HepG2 (cell line): ENCODE data around the gene DMAC2L. TPM values are rescaled to one million over a fixed set of nuclear protein-coding genes. Genes with fewer than 3 reads are reported as not detected.

Source experiments
- ATAC-seq: fragments of 200-7000 bp; cut with Tn5 transposase; 3 replicates; pipeline ENCODE4 v1.9.1; 2020; ENCODE audit warnings: mild to moderate bottlenecking, moderate library complexity
- BruUV-seq: library from RNA; stranded (reverse); fragments of 400-500 nt; replicated peaks from 2 replicates; lab custom pipeline; 2021; lab: Mats Ljungman, UMichigan
- CTCF ChIA-PET: fragments of 300-600 bp; formaldehyde crosslinking; extraction: SDS; loops from one replicate; lab custom pipeline; 2021; ENCODE audit warnings: low total read pairs, inconsistent platforms, low intra/inter-chr PET ratio; lab: Yijun Ruan, JAX
- POLR2A ChIA-PET: fragments of 350-600 bp; sonication (Branson Sonifier 250); formaldehyde crosslinking; loops from one replicate; lab custom pipeline; 2020; ENCODE audit warnings: antibody characterized with exemption, inconsistent platforms; lab: Yijun Ruan, JAX
- DNase-seq: peaks from one replicate; pipeline ENCODE4 v3.0.0-alpha.2; 2015; ENCODE audit warnings: low spot score
- FAIRE-seq: peaks from 3 replicates; lab custom pipeline; 2011; peaks lifted over from hg19 to GRCh38; lab: Jason Lieb, UNC
- H2AFZ ChIP-seq: one replicate; pipeline ENCODE4 v1.6.1; 2011; ENCODE audit warnings: low read length, inconsistent platforms
- H3K27ac ChIP-seq: fragments of 300-600 bp; 3 replicates; pipeline ENCODE4 v1.8.0; 2011; ENCODE audit warnings: mixed run types, mild to moderate bottlenecking, mixed read lengths, low read length, inconsistent platforms; ENCODE audit not compliant: insufficient read depth; ENCODE audit errors: extremely low read length
- H3K27me3 ChIP-seq, 2 experiments: fragments of 200-600 bp in 1 of 2; 2 replicates in 1 of 2; 3 replicates in 1 of 2; pipeline versions ENCODE4 v1.6.0 to v1.8.0; 2011; ENCODE audit warnings: low read length in 2 of 2, mild to moderate bottlenecking in 2 of 2, moderate library complexity in 2 of 2, inconsistent platforms in 1 of 2; ENCODE audit not compliant: insufficient read depth in 2 of 2, control insufficient read depth in 1 of 2
- H3K36me3 ChIP-seq, 2 experiments: fragments of 200-600 bp in 1 of 2; replicated peaks in 1 of 2; 2 replicates in 1 of 2; 3 replicates in 1 of 2; pipeline versions ENCODE4 v1.5.1 to v1.8.0; 2011; ENCODE audit warnings: low read length in 2 of 2, inconsistent platforms in 1 of 2; ENCODE audit not compliant: insufficient read depth in 2 of 2, control insufficient read depth in 1 of 2
- H3K4me1 ChIP-seq: 2 replicates; pipeline ENCODE4 v1.5.1; 2012; ENCODE audit warnings: low read length, inconsistent platforms; ENCODE audit not compliant: insufficient read depth
- H3K4me2 ChIP-seq: 2 replicates; pipeline ENCODE4 v1.6.0; 2011; ENCODE audit warnings: low read depth, low read length, inconsistent platforms
- H3K4me3 ChIP-seq, 3 experiments: fragments of 200-600 bp in 1 of 3; sonication (generic), shearing (Covaris generic) in 1 of 3; replicated peaks in 1 of 3; 2 replicates each; pipeline ENCODE4 v1.5.1; 2011 to 2016; ENCODE audit warnings: low read length in 3 of 3, inconsistent platforms in 2 of 3, low read depth in 2 of 3, mild to moderate bottlenecking in 2 of 3, control low read depth in 1 of 3, mixed read lengths in 1 of 3; ENCODE audit not compliant: insufficient read depth in 1 of 3
- H3K79me2 ChIP-seq: one replicate; pipeline ENCODE4 v1.6.1; 2011; ENCODE audit warnings: low read length, inconsistent platforms; ENCODE audit not compliant: insufficient read depth
- H3K9ac ChIP-seq: 2 replicates; pipeline ENCODE4 v1.6.0; 2011; ENCODE audit warnings: mild to moderate bottlenecking, low read depth, low read length, inconsistent platforms; ENCODE audit not compliant: insufficient read depth
- H3K9me3 ChIP-seq: 2 replicates; pipeline ENCODE4 v1.5.1; 2012; ENCODE audit warnings: mild to moderate bottlenecking, low read length
- H4K20me1 ChIP-seq: 2 replicates; pipeline ENCODE4 v1.6.0; 2011; ENCODE audit warnings: inconsistent platforms, mild to moderate bottlenecking, low read length, moderate library complexity; ENCODE audit not compliant: insufficient read depth
- CENPT ChIP-seq: sonication (generic); formaldehyde crosslinking; IDR thresholded peaks from 2 replicates; pipeline ENCODE4 v1.8.0; 2022; ENCODE audit warnings: low read depth, mild to moderate bottlenecking, moderate library complexity, missing genetic modification reagents
- EZH2 ChIP-seq: conservative IDR thresholded peaks from 2 replicates; pipeline ENCODE4 v1.6.1; 2012; ENCODE audit warnings: mild to moderate bottlenecking, low read depth, low read length, moderate library complexity
- HCFC1 ChIP-seq: fragments of 150-350 bp; IDR thresholded peaks from 2 replicates; pipeline ENCODE4 v1.6.1; 2014; ENCODE audit warnings: low read depth, low read length
- PATZ1 ChIP-seq: sonication (generic); formaldehyde crosslinking; IDR thresholded peaks from 2 replicates; pipeline ENCODE4 v1.4.0; 2020; ENCODE audit warnings: missing genetic modification reagents
- RCOR2 ChIP-seq: IDR thresholded peaks from 2 replicates; pipeline ENCODE4 v1.6.1; 2016; ENCODE audit warnings: missing biosample characterization, missing genetic modification reagents
- TBX3 ChIP-seq: fragments of 450-650 bp; IDR thresholded peaks from 2 replicates; pipeline ENCODE4 v1.6.1; 2017; ENCODE audit warnings: antibody characterized with exemption, mild to moderate bottlenecking, inconsistent platforms, borderline replicate concordance
- ZBTB21 ChIP-seq: sonication (generic); formaldehyde crosslinking; IDR thresholded peaks from 2 replicates; pipeline ENCODE4 v1.4.0; 2020; ENCODE audit warnings: missing genetic modification reagents
- ZNF317 ChIP-seq: sonication (generic); formaldehyde crosslinking; IDR thresholded peaks from 2 replicates; pipeline ENCODE4 v1.5.0; 2020; ENCODE audit warnings: mild to moderate bottlenecking, missing genetic modification reagents
- ZNF362 ChIP-seq: sonication (generic); formaldehyde crosslinking; IDR thresholded peaks from 2 replicates; pipeline ENCODE4 v1.4.0; 2020; ENCODE audit warnings: missing genetic modification reagents, mild to moderate bottlenecking, borderline replicate concordance
- ZNF674 ChIP-seq: sonication (generic); formaldehyde crosslinking; IDR thresholded peaks from 2 replicates; pipeline ENCODE4 v1.5.0; 2020; ENCODE audit warnings: low read depth, mild to moderate bottlenecking, missing genetic modification reagents
- WGBS: methylation state at CpG from one replicate; pipeline ENCODE4 v1.1.6; 2017; ENCODE audit warnings: low lambda C conversion rate; 5-methylcytosine and 5-hydroxymethylcytosine counted together
- in situ Hi-C: cut with HindIII; loops from 2 replicates; pipeline ENCODE4 v1.10.0; 2017; ENCODE audit warnings: low pct_unique_long_range_greater_than_20kb; ENCODE audit not compliant: extremely low pct_ligation_motif_present
- intact Hi-C: fragments of 100-400 bp; cut with micrococcal nuclease; formaldehyde crosslinking; loops from one replicate; pipeline ENCODE4 v1.10.0; 2022; ENCODE audit not compliant: unreplicated experiment
- polyA plus RNA-seq, 8 experiments: library from polyadenylated mRNA; depleted of rRNA in 3 of 8; stranded (reverse) in 7 of 8; unstranded in 1 of 8; fragments of >200 nt; fragmentation: Illumina TruSeq in 4 of 8; extraction: Trizol in 4 of 8; gene quantifications; 2 replicates each; pipeline versions ENCODE4 v1.2.1 to v1.2.3, GENCODE V29; 2011 to 2016; ENCODE audit warnings: low read depth in 4 of 8, missing spikeins in 1 of 8, mixed read lengths in 1 of 8; ENCODE audit not compliant: insufficient read depth in 1 of 8
- total RNA-seq, 5 experiments: library from RNA; depleted of rRNA; stranded (reverse); fragments of >200 nt; fragmentation: Illumina TruSeq; extraction: Trizol; gene quantifications; 2 replicates each; pipeline ENCODE4 v1.2.3, GENCODE V29; 2016; ENCODE audit warnings: low read depth in 1 of 5
- TF ChIP-seq, protein P1 (sequence below): sonication (generic); formaldehyde crosslinking; IDR thresholded peaks from 2 replicates; pipeline ENCODE4 v1.8.1; 2023; ENCODE audit warnings: mild to moderate bottlenecking, missing genetic modification reagents
- TF ChIP-seq, protein P2 (sequence below): sonication (generic); formaldehyde crosslinking; IDR thresholded peaks from 2 replicates; pipeline ENCODE4 v1.4.0; 2020; ENCODE audit warnings: missing genetic modification reagents, borderline replicate concordance
- TF ChIP-seq, protein P3 (sequence below): IDR thresholded peaks from 2 replicates; pipeline ENCODE4 v1.6.1; 2016
- TF ChIP-seq, protein P4 (sequence below): sonication (generic); formaldehyde crosslinking; IDR thresholded peaks from 2 replicates; pipeline ENCODE4 v1.4.0; 2020; ENCODE audit warnings: missing genetic modification reagents

DMAC2L gene
- total and polyA plus RNA-seq, 2 of the 13 experiments (the other 11 are each of a cell fraction or from before 2014, with no cell fraction given) = 19.4 to 23.2 TPM

- peak overlapping the region; percentile 72 to 86 (median 83) for H3K4me3 ChIP-seq
- no peaks in the 10 kb centered on the region for H3K36me3 ChIP-seq
- H3K27ac ChIP-seq = peak overlapping the region; percentile 92
- no peaks in the 10 kb centered on the region for H4K20me1 ChIP-seq
- TSS peak; percentile 90 for BruUV-seq
- 2% methylated on average over 14 of the region's 18 CpGs for WGBS
- in situ Hi-C loops (no loop called here), intact Hi-C loops (no loop called here)
- H3K9ac ChIP-seq = peak overlapping the region; percentile 78
- ChIA-PET POLR2A (interaction anchor here (0.9 to 2.2 kb wide), 6 partner anchors 8 to 419 kb away, joined by 3 to 27 read pairs (median 3); partner anchors contain the start of genes ARF6 and VCPKMT), CTCF (no interaction called here)
- peaks cover 17% of the 10 kb centered on the region for H3K79me2 ChIP-seq
- H3K27me3 ChIP-seq = no peaks in the 10 kb centered on the region; a peak in 1 of 5 replicates
- H3K4me2 ChIP-seq = peak overlapping the region; percentile 97
- no peak for FAIRE-seq
- peak overlapping the region; percentile 88 for H2AFZ ChIP-seq
- no peaks in the 10 kb centered on the region for H3K9me3 ChIP-seq
- H3K4me1 ChIP-seq = peaks cover 22% of the 10 kb centered on the region
- DNase-seq = peak; percentile 5
- ATAC-seq = peak; percentile 4
- TF ChIP-seq, protein P1, sequence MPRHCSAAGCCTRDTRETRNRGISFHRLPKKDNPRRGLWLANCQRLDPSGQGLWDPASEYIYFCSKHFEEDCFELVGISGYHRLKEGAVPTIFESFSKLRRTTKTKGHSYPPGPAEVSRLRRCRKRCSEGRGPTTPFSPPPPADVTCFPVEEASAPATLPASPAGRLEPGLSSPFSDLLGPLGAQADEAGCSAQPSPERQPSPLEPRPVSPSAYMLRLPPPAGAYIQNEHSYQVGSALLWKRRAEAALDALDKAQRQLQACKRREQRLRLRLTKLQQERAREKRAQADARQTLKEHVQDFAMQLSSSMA (CRISPR knock-in tag) = 0 out of 2 replicates have a peak, but pooled peaks have one; percentile 31
- TF ChIP-seq, protein P2, sequence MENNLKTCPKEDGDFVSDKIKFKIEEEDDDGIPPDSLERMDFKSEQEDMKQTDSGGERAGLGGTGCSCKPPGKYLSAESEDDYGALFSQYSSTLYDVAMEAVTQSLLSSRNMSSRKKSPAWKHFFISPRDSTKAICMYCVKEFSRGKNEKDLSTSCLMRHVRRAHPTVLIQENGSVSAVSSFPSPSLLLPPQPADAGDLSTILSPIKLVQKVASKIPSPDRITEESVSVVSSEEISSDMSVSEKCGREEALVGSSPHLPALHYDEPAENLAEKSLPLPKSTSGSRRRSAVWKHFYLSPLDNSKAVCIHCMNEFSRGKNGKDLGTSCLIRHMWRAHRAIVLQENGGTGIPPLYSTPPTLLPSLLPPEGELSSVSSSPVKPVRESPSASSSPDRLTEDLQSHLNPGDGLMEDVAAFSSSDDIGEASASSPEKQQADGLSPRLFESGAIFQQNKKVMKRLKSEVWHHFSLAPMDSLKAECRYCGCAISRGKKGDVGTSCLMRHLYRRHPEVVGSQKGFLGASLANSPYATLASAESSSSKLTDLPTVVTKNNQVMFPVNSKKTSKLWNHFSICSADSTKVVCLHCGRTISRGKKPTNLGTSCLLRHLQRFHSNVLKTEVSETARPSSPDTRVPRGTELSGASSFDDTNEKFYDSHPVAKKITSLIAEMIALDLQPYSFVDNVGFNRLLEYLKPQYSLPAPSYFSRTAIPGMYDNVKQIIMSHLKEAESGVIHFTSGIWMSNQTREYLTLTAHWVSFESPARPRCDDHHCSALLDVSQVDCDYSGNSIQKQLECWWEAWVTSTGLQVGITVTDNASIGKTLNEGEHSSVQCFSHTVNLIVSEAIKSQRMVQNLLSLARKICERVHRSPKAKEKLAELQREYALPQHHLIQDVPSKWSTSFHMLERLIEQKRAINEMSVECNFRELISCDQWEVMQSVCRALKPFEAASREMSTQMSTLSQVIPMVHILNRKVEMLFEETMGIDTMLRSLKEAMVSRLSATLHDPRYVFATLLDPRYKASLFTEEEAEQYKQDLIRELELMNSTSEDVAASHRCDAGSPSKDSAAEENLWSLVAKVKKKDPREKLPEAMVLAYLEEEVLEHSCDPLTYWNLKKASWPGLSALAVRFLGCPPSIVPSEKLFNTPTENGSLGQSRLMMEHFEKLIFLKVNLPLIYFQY (CRISPR knock-in tag) = no peak
- TF ChIP-seq ZNF674 = no peak
- TF ChIP-seq ZNF317 (CRISPR knock-in tag) = no peak; the same call in 1 of the 2 replicates
- TF ChIP-seq TBX3 = no peak
- TF ChIP-seq HCFC1 = no peak
- TF ChIP-seq CENPT (CRISPR knock-in tag) = no peak
- TF ChIP-seq PATZ1 (CRISPR knock-in tag) = no peak
- no peak for TF ChIP-seq EZH2
- no peak for TF ChIP-seq ZNF362 (CRISPR knock-in tag)
- no peak for TF ChIP-seq ZBTB21 (CRISPR knock-in tag)
- TF ChIP-seq, protein P3, sequence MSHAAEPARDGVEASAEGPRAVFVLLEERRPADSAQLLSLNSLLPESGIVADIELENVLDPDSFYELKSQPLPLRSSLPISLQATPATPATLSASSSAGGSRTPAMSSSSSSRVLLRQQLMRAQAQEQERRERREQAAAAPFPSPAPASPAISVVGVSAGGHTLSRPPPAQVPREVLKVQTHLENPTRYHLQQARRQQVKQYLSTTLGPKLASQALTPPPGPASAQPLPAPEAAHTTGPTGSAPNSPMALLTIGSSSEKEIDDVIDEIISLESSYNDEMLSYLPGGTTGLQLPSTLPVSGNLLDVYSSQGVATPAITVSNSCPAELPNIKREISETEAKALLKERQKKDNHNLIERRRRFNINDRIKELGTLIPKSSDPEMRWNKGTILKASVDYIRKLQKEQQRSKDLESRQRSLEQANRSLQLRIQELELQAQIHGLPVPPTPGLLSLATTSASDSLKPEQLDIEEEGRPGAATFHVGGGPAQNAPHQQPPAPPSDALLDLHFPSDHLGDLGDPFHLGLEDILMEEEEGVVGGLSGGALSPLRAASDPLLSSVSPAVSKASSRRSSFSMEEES (CRISPR knock-in tag) = no peak
- TF ChIP-seq, protein P4, sequence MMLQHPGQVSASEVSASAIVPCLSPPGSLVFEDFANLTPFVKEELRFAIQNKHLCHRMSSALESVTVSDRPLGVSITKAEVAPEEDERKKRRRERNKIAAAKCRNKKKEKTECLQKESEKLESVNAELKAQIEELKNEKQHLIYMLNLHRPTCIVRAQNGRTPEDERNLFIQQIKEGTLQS = no peak
- TF ChIP-seq RCOR2 (CRISPR knock-in tag) = no peak
These were observed 670 bp upstream of the DMAC2L start for GRCh38 chr14:50311337-50311971.
